Measurements from ENCODE around the gene KRTAP9-9. TPM values are rescaled to one million over a fixed set of nuclear protein-coding genes. Genes with fewer than 3 reads are reported as not detected.
"Not testable (repeated sequence)": the region's sequence is repeated elsewhere in the genome, so short reads cannot be mapped to it uniquely, and the experiment has no call there.

The KRTAP9-9 gene
- total and polyA plus RNA-seq, 2 donors (not counting 1 experiment from before 2014, with no cell fraction given): not detected

DNA sequence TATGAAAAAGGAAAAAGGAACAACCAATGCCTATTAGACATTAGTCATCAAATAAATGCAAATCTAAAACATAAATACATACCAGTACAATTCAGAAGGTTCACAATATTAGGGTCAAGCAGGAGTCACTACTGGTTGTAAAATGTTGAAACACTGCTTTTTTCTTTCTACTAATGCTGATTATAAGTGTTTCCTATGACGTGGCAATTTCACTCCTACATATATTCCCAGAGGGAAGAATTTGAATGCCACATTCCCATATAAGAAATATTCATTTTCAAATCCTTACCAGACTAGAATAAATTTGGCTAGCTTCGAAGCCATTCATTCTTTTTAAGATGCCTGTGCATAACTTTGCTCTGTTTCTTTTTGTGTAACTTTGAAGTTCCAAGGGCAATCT lies 31.4 kb upstream of the KRTAP9-9 start:
- CTCF ChIA-PET: no interaction called here
- Histone ChIP-seq H3K4me1 (ENCODE audit: control insufficient read depth in 2 of 2, insufficient read depth in 2 of 2, low read length in 2 of 2) (no peaks in the 10 kb centered on the region), H3K79me2 (ENCODE audit: control insufficient read depth, insufficient read depth, low read length) (no peaks in the 10 kb centered on the region), H3K4me2 (replicated peaks; ENCODE audit: low read depth, low read length, poor library complexity, severe bottlenecking) (no peak overlapping the region), H3K9me3 (ENCODE audit: control extremely low read depth in 1 of 3, control insufficient read depth in 2 of 3, insufficient read depth in 1 of 3, low read length in 2 of 3) (peaks cover 0 to 4% (median 0%) of the 10 kb centered on the region in 3 donors), H3K9ac (ENCODE audit: low read length) (no peak overlapping the region), H3K36me3 (replicated peaks in 1 of 2; ENCODE audit: control extremely low read depth in 1 of 2, control insufficient read depth in 1 of 2, extremely low read depth in 1 of 2, insufficient read depth in 2 of 2, low read length in 1 of 2) (no peaks in the 10 kb centered on the region), H3K27me3 (replicated peaks in 1 of 4; ENCODE audit: control extremely low read depth in 1 of 4, control insufficient read depth in 3 of 4, insufficient read depth in 4 of 4, low read length in 3 of 4) (no peaks in the 10 kb centered on the region), H4K20me1 (ENCODE audit: control insufficient read depth, insufficient read depth, low read length, poor library complexity, severe bottlenecking) (no peaks in the 10 kb centered on the region), H2AFZ (ENCODE audit: insufficient read depth, low read depth, low read length, poor library complexity, severe bottlenecking) (no peak overlapping the region), H3K4me3 (ENCODE audit: control extremely low read depth in 1 of 5, extremely low read depth in 1 of 5, insufficient read depth in 1 of 5, low read depth in 2 of 5, low read length in 4 of 5) (no peak overlapping the region), H3K27ac (ENCODE audit: low read length in 2 of 2) (no peak overlapping the region)
- intact Hi-C loops (cut with micrococcal nuclease): no loop called here
- POLR2A ChIA-PET: no interaction called here
- Mint-ChIP-seq H3K27me3 (peaks cover 30% of the 10 kb centered on the region), H3K9me3 (ENCODE audit: insufficient read depth) (no peaks in the 10 kb centered on the region), H3K4me3 (no peak overlapping the region), H3K4me1 (no peaks in the 10 kb centered on the region), H3K27ac (no peak overlapping the region)
- no peak for TF ChIP-seq EZH2 (IDR thresholded peaks at IDR 0.05; ENCODE audit: borderline replicate concordance, insufficient read depth, low read depth, low read length, poor library complexity, severe bottlenecking)
- TF ChIP-seq, protein P1, sequence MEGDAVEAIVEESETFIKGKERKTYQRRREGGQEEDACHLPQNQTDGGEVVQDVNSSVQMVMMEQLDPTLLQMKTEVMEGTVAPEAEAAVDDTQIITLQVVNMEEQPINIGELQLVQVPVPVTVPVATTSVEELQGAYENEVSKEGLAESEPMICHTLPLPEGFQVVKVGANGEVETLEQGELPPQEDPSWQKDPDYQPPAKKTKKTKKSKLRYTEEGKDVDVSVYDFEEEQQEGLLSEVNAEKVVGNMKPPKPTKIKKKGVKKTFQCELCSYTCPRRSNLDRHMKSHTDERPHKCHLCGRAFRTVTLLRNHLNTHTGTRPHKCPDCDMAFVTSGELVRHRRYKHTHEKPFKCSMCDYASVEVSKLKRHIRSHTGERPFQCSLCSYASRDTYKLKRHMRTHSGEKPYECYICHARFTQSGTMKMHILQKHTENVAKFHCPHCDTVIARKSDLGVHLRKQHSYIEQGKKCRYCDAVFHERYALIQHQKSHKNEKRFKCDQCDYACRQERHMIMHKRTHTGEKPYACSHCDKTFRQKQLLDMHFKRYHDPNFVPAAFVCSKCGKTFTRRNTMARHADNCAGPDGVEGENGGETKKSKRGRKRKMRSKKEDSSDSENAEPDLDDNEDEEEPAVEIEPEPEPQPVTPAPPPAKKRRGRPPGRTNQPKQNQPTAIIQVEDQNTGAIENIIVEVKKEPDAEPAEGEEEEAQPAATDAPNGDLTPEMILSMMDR (IDR thresholded peaks at IDR 0.05): no peak
- DNase-seq (no peak), ATAC-seq (ENCODE audit: low read depth) (no peak)
- no CpG with 5 or more reads among the region's 2 CpGs for WGBS (ENCODE audit: insufficient coverage)

- no peak overlapping the region for H3K4me2 ChIP-seq (replicated peaks; ENCODE audit: low read depth, low read length, poor library complexity, severe bottlenecking)
- Mint-ChIP-seq H3K9me3 (ENCODE audit: insufficient read depth) (no peaks in the 10 kb centered on the region), H3K4me1 (peaks cover 2% of the 10 kb centered on the region), H3K27me3 (peaks cover 26% of the 10 kb centered on the region), H3K27ac (no peak overlapping the region), H3K4me3 (no peak overlapping the region)
- DNase-seq: no peak
- H3K9ac ChIP-seq (ENCODE audit: low read length): no peak overlapping the region
- H3K4me3 ChIP-seq (ENCODE audit: control extremely low read depth in 1 of 5, extremely low read depth in 1 of 5, insufficient read depth in 1 of 5, low read depth in 2 of 5, low read length in 4 of 5): no peak overlapping the region
- H3K36me3 ChIP-seq (replicated peaks in 1 of 2; ENCODE audit: control extremely low read depth in 1 of 2, control insufficient read depth in 1 of 2, extremely low read depth in 1 of 2, insufficient read depth in 2 of 2, low read length in 1 of 2): no peaks in the 10 kb centered on the region
- no peak overlapping the region for H3K27ac ChIP-seq (ENCODE audit: low read length in 2 of 2)
- H3K4me1 ChIP-seq (ENCODE audit: control insufficient read depth in 2 of 2, insufficient read depth in 2 of 2, low read length in 2 of 2): peaks cover 0 to 4% of the 10 kb centered on the region in 2 donors
- ChIA-PET POLR2A (no interaction called here), CTCF (no interaction called here)
- no peaks in the 10 kb centered on the region for H3K79me2 ChIP-seq (ENCODE audit: control insufficient read depth, insufficient read depth, low read length)
- no peak for ATAC-seq (ENCODE audit: low read depth)
- WGBS (ENCODE audit: insufficient coverage): 100% methylated on average over 2 of the region's 6 CpGs
- intact Hi-C loops (cut with micrococcal nuclease): no loop called here
- TF ChIP-seq, protein P1 (IDR thresholded peaks at IDR 0.05): no peak
- no peak for TF ChIP-seq EZH2 (IDR thresholded peaks at IDR 0.05; ENCODE audit: borderline replicate concordance, insufficient read depth, low read depth, low read length, poor library complexity, severe bottlenecking)
- no peaks in the 10 kb centered on the region for H3K27me3 ChIP-seq (replicated peaks in 1 of 4; ENCODE audit: control extremely low read depth in 1 of 4, control insufficient read depth in 3 of 4, insufficient read depth in 4 of 4, low read length in 3 of 4)
- H3K9me3 ChIP-seq (ENCODE audit: control extremely low read depth in 1 of 3, control insufficient read depth in 2 of 3, insufficient read depth in 1 of 3, low read length in 2 of 3): no peaks in the 10 kb centered on the region
- H2AFZ ChIP-seq (ENCODE audit: insufficient read depth, low read depth, low read length, poor library complexity, severe bottlenecking): no peak overlapping the region
- H4K20me1 ChIP-seq (ENCODE audit: control insufficient read depth, insufficient read depth, low read length, poor library complexity, severe bottlenecking): no peaks in the 10 kb centered on the region
These were observed 29.1 kb upstream of the KRTAP9-9 start for GRCh38 chr17:41226051-41226450.

DNA sequence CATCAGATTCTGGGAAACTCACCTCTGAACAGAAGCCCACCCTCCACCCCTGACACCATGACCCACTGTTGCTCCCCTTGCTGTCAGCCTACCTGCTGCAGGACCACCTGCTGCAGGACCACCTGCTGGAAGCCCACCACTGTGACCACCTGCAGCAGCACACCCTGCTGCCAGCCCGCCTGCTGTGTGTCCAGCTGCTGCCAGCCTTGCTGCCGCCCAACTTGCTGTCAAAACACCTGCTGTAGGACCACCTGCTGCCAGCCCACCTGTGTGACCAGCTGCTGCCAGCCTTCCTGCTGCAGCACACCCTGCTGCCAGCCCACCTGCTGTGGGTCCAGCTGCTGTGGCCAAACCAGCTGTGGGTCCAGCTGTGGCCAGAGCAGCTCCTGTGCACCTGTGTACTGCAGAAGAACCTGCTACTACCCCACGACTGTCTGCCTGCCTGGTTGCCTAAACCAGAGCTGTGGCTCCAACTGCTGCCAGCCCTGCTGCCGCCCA lies 28.5 kb upstream of the KRTAP9-9 start, which contains the start of gene KRTAP9-2:
Gene KRTAP9-2 (plus strand): TSS at position 51 of the 498 bp plus-strand sequence. CDS start 7 bp downstream, at position 58.
- intact Hi-C loops (cut with micrococcal nuclease); H3K4me2 ChIP-seq (replicated peaks; ENCODE audit: low read depth, low read length, poor library complexity, severe bottlenecking); H3K27ac Mint-ChIP-seq; H3K4me3 Mint-ChIP-seq; H3K4me1 Mint-ChIP-seq; H3K79me2 ChIP-seq (ENCODE audit: control insufficient read depth, insufficient read depth, low read length); H4K20me1 ChIP-seq (ENCODE audit: control insufficient read depth, insufficient read depth, low read length, poor library complexity, severe bottlenecking); ATAC-seq (ENCODE audit: low read depth); DNase-seq; H3K36me3 ChIP-seq (replicated peaks in 1 of 2; ENCODE audit: control extremely low read depth in 1 of 2, control insufficient read depth in 1 of 2, extremely low read depth in 1 of 2, insufficient read depth in 2 of 2, low read length in 1 of 2); POLR2A ChIA-PET; H3K27me3 ChIP-seq (replicated peaks in 1 of 4; ENCODE audit: control extremely low read depth in 1 of 4, control insufficient read depth in 3 of 4, insufficient read depth in 4 of 4, low read length in 3 of 4); H2AFZ ChIP-seq (ENCODE audit: insufficient read depth, low read depth, low read length, poor library complexity, severe bottlenecking); H3K4me1 ChIP-seq (ENCODE audit: control insufficient read depth in 2 of 2, insufficient read depth in 2 of 2, low read length in 2 of 2); H3K4me3 ChIP-seq (ENCODE audit: control extremely low read depth in 1 of 5, extremely low read depth in 1 of 5, insufficient read depth in 1 of 5, low read depth in 2 of 5, low read length in 4 of 5); H3K27ac ChIP-seq (ENCODE audit: low read length in 2 of 2); CTCF ChIA-PET; H3K9ac ChIP-seq (ENCODE audit: low read length); H3K9me3 ChIP-seq (ENCODE audit: control extremely low read depth in 1 of 3, control insufficient read depth in 2 of 3, insufficient read depth in 1 of 3, low read length in 2 of 3); H3K9me3 Mint-ChIP-seq (ENCODE audit: insufficient read depth): not testable (repeated sequence)
- 75% methylated on average over 2 of the region's 4 CpGs for WGBS (ENCODE audit: insufficient coverage)
- peaks cover 24% of the 10 kb centered on the region for H3K27me3 Mint-ChIP-seq

Data from B cell (primary cell).